Chondrocyte (in vitro differentiated cells): ENCODE results near the gene OR1C1. TPM values are rescaled to one million over a fixed set of nuclear protein-coding genes. Genes with fewer than 3 reads are reported as not detected.
"Not testable (repeated sequence)": the region's sequence is repeated elsewhere in the genome, so short reads cannot be mapped to it uniquely, and the experiment has no call there.

Experiments used
- DNase-seq: peaks from one replicate; pipeline ENCODE4 v3.0.0; 2021; ENCODE audit warnings: mixed read lengths, low spot score
- H3K27ac Mint-ChIP-seq: one replicate; pipeline ENCODE4 v1.8.0; 2021; ENCODE audit warnings: mild to moderate bottlenecking, moderate library complexity, mixed read lengths; ENCODE audit not compliant: unreplicated experiment
- H3K27me3 Mint-ChIP-seq: 2 replicates; pipeline ENCODE4 v1.8.0; 2021; ENCODE audit warnings: low read depth, mixed read lengths
- H3K36me3 Mint-ChIP-seq: 2 replicates; pipeline ENCODE4 v1.8.0; 2021; ENCODE audit warnings: low read depth, mixed read lengths
- H3K4me1 Mint-ChIP-seq: 2 replicates; pipeline ENCODE4 v1.8.0; 2021; ENCODE audit warnings: low read depth, mild to moderate bottlenecking, mixed read lengths
- H3K4me3 Mint-ChIP-seq: one replicate; pipeline ENCODE4 v1.8.0; 2021; ENCODE audit warnings: mild to moderate bottlenecking, moderate library complexity, mixed read lengths; ENCODE audit not compliant: unreplicated experiment
- H3K9me3 Mint-ChIP-seq: 2 replicates; pipeline ENCODE4 v1.8.0; 2021; ENCODE audit warnings: low read depth, mixed read lengths
- CTCF ChIP-seq: fragments of 200-600 bp; sonication (generic); IDR thresholded peaks from 2 replicates; pipeline ENCODE4 v1.5.0; 2021; ENCODE audit warnings: antibody characterized with exemption, mild to moderate bottlenecking, moderate library complexity
- total RNA-seq: library from RNA; stranded (reverse); gene quantifications from 3 replicates; pipeline ENCODE4 v1.2.1, GENCODE V29; 2021

The OR1C1 gene
- total RNA-seq, 1 donor from 2014 or later: not detected

GRCh38 chr1:247721222-247721621 lies 39.1 kb downstream of the OR1C1 start:
- Mint-ChIP-seq H3K27ac (no peak overlapping the region), H3K4me1 (no peaks in the 10 kb centered on the region), H3K4me3 (no peak overlapping the region), H3K9me3 (peaks cover 28% of the 10 kb centered on the region), H3K36me3 (peaks cover 1% of the 10 kb centered on the region), H3K27me3 (no peaks in the 10 kb centered on the region)
- DNase-seq: no peak
- no peak for TF ChIP-seq CTCF

- DNase-seq: no peak
- Mint-ChIP-seq H3K27ac (no peak within 1 kb of the TSS), H3K4me1 (no peaks in the 10 kb centered on the region), H3K4me3 (no peak within 1 kb of the TSS), H3K36me3 (no peaks in the 10 kb centered on the region), H3K9me3 (peaks cover 25% of the 10 kb centered on the region), H3K27me3 (no peaks in the 10 kb centered on the region)
- no peak for TF ChIP-seq CTCF
Measured at GRCh38 chr1:247716546-247716945, 43.8 kb downstream of the OR1C1 start, which contains the start of gene OR6F1. Gene OR6F1 (minus strand): TSS chr1:247716646. CDS start chr1:247712755, 3,891 bp downstream.

- Mint-ChIP-seq H3K27me3 (no peaks in the 10 kb centered on the region), H3K27ac (no peak overlapping the region), H3K4me3 (no peak overlapping the region), H3K36me3 (no peaks in the 10 kb centered on the region), H3K4me1 (no peaks in the 10 kb centered on the region), H3K9me3 (peaks cover 30% of the 10 kb centered on the region)
- no peak for TF ChIP-seq CTCF
- no peak for DNase-seq
Measured at GRCh38 chr1:247713753-247714152, 46.6 kb downstream of the OR1C1 start.

GRCh38 chr1:247710681-247711080 lies 49.7 kb downstream of the OR1C1 start:
- DNase-seq, H3K36me3 Mint-ChIP-seq, H3K27ac Mint-ChIP-seq, H3K4me1 Mint-ChIP-seq, H3K4me3 Mint-ChIP-seq, H3K27me3 Mint-ChIP-seq: not testable (repeated sequence)
- peaks cover 45% of the 10 kb centered on the region for H3K9me3 Mint-ChIP-seq

Other genes with a start within 250 kb of the OR1C1 start
- gene OR2C3, start 224.1 kb downstream of the OR1C1 start, total RNA-seq: not detected in 3 replicates
- gene GCSAML, start 211.4 kb downstream of the OR1C1 start, total RNA-seq: not detected in 3 replicates
- gene OR2G2, start 172.2 kb downstream of the OR1C1 start, total RNA-seq: not detected in 3 replicates
- not detected in 3 replicates for gene OR2G3, start 155.0 kb downstream of the OR1C1 start, total RNA-seq
- gene OR13G1, start 80.8 kb downstream of the OR1C1 start, total RNA-seq: not detected in 3 replicates
- gene OR6F1, start 43.9 kb downstream of the OR1C1 start, total RNA-seq: not detected in 3 replicates
- gene OR14K1, start 21.9 kb downstream of the OR1C1 start, total RNA-seq: not detected in 3 replicates
- gene OR14A2, start 12.4 kb downstream of the OR1C1 start, total RNA-seq: not detected in 3 replicates
- gene OR14A16, start 63.6 kb upstream of the OR1C1 start, total RNA-seq: not detected in 3 replicates
- gene OR11L1, start 81.3 kb upstream of the OR1C1 start, total RNA-seq: not detected in 3 replicates
- 0.41 to 1.7 TPM (median 0.70 TPM) in 3 replicates for gene TRIM58, start 96.6 kb upstream of the OR1C1 start, total RNA-seq
- gene OR2W3, start 135.0 kb upstream of the OR1C1 start, total RNA-seq: 0.75 TPM in 1 of 3 replicates, not detected in the others
- not detected in 3 replicates for gene OR2T8, start 159.7 kb upstream of the OR1C1 start, total RNA-seq
- not detected in 3 replicates for gene OR2AJ1, start 164.3 kb upstream of the OR1C1 start, total RNA-seq
- gene OR2L8, start 188.3 kb upstream of the OR1C1 start, total RNA-seq: not detected in 3 replicates
- not detected in 3 replicates for gene OR2AK2, start 204.7 kb upstream of the OR1C1 start, total RNA-seq